ENCODE results near the gene PDXP. TPM values are rescaled to one million over a fixed set of nuclear protein-coding genes. Genes with fewer than 3 reads are reported as not detected.

PDXP gene
- total RNA-seq, 1 experiment from 2014 or later, result 24.5 TPM

DNA sequence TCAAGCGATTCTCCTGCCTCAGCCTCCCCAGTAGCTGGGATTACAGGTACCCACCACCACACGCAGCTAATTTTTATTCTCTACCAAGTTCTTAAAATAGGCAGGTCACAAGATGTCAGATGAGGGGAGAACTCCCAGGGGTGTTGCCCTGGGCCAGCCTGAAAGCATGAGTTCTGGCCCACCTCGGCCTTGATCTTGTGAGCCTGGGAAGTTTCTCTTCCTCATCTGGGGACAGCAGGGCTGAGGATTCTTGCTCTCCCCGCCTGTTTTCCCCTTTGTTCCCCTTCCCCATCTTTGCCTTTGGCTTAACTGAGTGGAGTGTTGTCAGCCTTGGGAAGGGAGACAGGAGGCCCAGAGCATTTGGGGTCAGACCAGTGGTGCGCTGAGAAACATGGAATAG is 3.5 kb downstream of the PDXP start:
- no peaks in the 10 kb centered on the region; the same call in 1 of the 2 replicates for H3K36me3 ChIP-seq (ENCODE audit: control insufficient read depth, insufficient read depth, low read length)
- no peak overlapping the region for H3K27ac Mint-ChIP-seq (ENCODE audit: unreplicated experiment)
- H3K4me3 Mint-ChIP-seq (ENCODE audit: unreplicated experiment), result no peak overlapping the region
- peaks cover 18% of the 10 kb centered on the region for H3K4me1 ChIP-seq
- ChIA-PET CTCF (interaction anchor here (0.5 to 1.4 kb wide), 6 partner anchors 9 to 1548 kb away, joined by 3 to 6 read pairs (median 6); no protein-coding TSS in a partner anchor), POLR2A (no interaction called here)
- no peak overlapping the region for H3K4me3 ChIP-seq (ENCODE audit: low read depth, low read length)
- TF ChIP-seq, protein P1, sequence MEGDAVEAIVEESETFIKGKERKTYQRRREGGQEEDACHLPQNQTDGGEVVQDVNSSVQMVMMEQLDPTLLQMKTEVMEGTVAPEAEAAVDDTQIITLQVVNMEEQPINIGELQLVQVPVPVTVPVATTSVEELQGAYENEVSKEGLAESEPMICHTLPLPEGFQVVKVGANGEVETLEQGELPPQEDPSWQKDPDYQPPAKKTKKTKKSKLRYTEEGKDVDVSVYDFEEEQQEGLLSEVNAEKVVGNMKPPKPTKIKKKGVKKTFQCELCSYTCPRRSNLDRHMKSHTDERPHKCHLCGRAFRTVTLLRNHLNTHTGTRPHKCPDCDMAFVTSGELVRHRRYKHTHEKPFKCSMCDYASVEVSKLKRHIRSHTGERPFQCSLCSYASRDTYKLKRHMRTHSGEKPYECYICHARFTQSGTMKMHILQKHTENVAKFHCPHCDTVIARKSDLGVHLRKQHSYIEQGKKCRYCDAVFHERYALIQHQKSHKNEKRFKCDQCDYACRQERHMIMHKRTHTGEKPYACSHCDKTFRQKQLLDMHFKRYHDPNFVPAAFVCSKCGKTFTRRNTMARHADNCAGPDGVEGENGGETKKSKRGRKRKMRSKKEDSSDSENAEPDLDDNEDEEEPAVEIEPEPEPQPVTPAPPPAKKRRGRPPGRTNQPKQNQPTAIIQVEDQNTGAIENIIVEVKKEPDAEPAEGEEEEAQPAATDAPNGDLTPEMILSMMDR (IDR thresholded peaks at IDR 0.05; ENCODE audit: insufficient read depth in 1 of 2, low read depth in 1 of 2, low read length in 1 of 2, severe bottlenecking in 1 of 2, unreplicated experiment in 1 of 2), result no peak
- BruUV-seq (replicated peaks), result no TSS peak
- intact Hi-C loops (cut with micrococcal nuclease; ENCODE audit: unreplicated experiment), result no loop called here
- no peak for DNase-seq
- H3K9me3 ChIP-seq, result no peaks in the 10 kb centered on the region
- no peaks in the 10 kb centered on the region for H3K9me3 Mint-ChIP-seq (ENCODE audit: unreplicated experiment)
- no peaks in the 10 kb centered on the region for H3K27me3 Mint-ChIP-seq (ENCODE audit: insufficient read depth, unreplicated experiment)
- H3K36me3 Mint-ChIP-seq (ENCODE audit: insufficient read depth, unreplicated experiment), result peaks cover 39% of the 10 kb centered on the region
- H3K4me1 Mint-ChIP-seq (ENCODE audit: low read depth, unreplicated experiment), result peaks cover 19% of the 10 kb centered on the region
- H3K27me3 ChIP-seq (replicated peaks; ENCODE audit: control insufficient read depth, insufficient read depth, low read length), result no peaks in the 10 kb centered on the region

DNA sequence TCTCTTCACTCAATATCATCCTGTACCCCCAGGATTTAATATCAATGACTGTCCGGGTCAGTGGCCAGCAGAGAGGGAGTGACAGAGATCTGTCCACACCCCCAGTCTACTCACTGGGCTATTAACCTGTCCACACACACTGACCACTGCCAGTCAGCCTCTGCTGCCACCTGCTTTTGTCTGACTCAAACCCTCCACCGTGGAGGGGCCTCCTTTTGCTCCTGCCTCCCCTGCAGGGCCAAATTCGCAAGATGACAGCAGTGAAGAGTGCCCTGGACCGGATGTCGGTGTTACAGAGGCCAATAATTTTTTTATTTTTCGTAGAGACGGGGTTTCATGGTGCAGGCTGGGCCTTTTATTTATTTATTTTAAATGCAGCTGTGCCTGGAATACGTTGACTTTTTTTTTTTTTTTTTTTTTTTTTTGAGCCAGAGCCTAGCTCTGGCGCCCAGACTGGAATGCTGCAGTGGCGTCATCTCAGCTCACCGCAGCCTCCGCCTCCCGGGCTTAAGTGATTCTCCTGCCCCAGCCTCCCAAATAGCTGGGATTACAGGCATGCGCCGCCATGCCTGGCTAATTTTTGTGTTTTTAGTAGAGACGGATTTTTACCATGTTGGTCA is 5.1 kb downstream of the PDXP start:
- TF ChIP-seq, protein P1 (IDR thresholded peaks at IDR 0.05; ENCODE audit: insufficient read depth in 1 of 2, low read depth in 1 of 2, low read length in 1 of 2, severe bottlenecking in 1 of 2, unreplicated experiment in 1 of 2), result no peak
- BruUV-seq (replicated peaks), result no TSS peak
- H3K4me3 Mint-ChIP-seq (ENCODE audit: unreplicated experiment), result no peak overlapping the region
- intact Hi-C loops (cut with micrococcal nuclease; ENCODE audit: unreplicated experiment), result no loop called here
- POLR2A ChIA-PET, result no interaction called here
- CTCF ChIA-PET, result interaction anchor here (0.7 to 1.1 kb wide), 2 partner anchors 20 to 347 kb away, joined by 3 read pairs; no protein-coding TSS in a partner anchor
- H3K27ac Mint-ChIP-seq (ENCODE audit: unreplicated experiment), result no peak overlapping the region
- H3K36me3 Mint-ChIP-seq (ENCODE audit: insufficient read depth, unreplicated experiment), result peaks cover 43% of the 10 kb centered on the region
- DNase-seq, result no peak
- no peak overlapping the region for H3K4me3 ChIP-seq (ENCODE audit: low read depth, low read length)
- H3K9me3 ChIP-seq, result no peaks in the 10 kb centered on the region
- no peaks in the 10 kb centered on the region; the same call in 1 of the 2 replicates for H3K36me3 ChIP-seq (ENCODE audit: control insufficient read depth, insufficient read depth, low read length)
- H3K9me3 Mint-ChIP-seq (ENCODE audit: unreplicated experiment), result no peaks in the 10 kb centered on the region
- no peaks in the 10 kb centered on the region for H3K27me3 Mint-ChIP-seq (ENCODE audit: insufficient read depth, unreplicated experiment)
- no peaks in the 10 kb centered on the region for H3K27me3 ChIP-seq (replicated peaks; ENCODE audit: control insufficient read depth, insufficient read depth, low read length)
- peaks cover 14% of the 10 kb centered on the region; the same call in 1 of the 2 replicates for H3K4me1 ChIP-seq
- H3K4me1 Mint-ChIP-seq (ENCODE audit: low read depth, unreplicated experiment), result peaks cover 14% of the 10 kb centered on the region

DNA sequence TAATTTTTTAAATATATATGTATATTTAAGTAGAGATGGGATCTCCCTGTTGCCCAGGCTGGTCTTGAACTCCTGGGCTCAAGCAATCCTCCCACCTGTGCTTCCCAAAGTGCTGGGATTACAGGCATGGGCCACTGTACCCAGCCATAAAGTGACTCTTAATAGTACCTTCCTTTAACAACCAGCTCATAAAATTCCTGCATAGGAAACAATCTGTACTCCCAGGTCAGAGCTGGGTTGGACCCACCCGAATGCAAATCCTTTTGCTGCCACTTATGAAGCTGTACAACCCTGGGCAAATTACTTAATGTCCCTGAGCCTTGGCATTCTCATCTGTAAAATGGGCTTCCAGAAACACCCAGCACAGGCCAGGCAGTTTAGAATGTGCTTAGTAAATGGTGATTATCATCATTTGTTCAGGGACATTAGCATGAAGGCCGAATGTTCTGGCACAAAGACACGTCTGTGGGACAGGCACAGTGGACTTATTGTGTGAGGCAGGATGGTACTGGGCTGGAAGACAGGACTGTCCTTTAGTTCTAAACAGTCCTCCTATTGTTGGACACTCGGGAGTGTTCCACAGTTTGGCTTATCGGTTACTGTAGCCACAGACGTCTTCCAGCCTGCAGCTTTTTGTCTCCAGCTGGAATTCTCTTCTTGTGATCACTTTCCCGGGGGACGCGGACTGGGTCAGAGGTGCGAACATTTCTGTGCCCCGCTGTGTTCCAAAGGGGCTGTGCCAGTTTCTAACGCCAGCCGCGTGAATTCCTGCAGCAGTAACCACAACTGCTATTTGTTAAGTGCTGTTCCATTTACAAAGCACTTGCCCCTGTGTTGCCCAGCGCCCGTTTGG is 6.0 kb downstream of the PDXP start:
- Mint-ChIP-seq H3K36me3 (ENCODE audit: insufficient read depth, unreplicated experiment) (peaks cover 47% of the 10 kb centered on the region), H3K4me3 (ENCODE audit: unreplicated experiment) (no peak overlapping the region), H3K27me3 (ENCODE audit: insufficient read depth, unreplicated experiment) (no peaks in the 10 kb centered on the region), H3K4me1 (ENCODE audit: low read depth, unreplicated experiment) (peaks cover 11% of the 10 kb centered on the region), H3K27ac (ENCODE audit: unreplicated experiment) (no peak overlapping the region), H3K9me3 (ENCODE audit: unreplicated experiment) (no peaks in the 10 kb centered on the region)
- POLR2A ChIA-PET, result no interaction called here
- Histone ChIP-seq H3K27me3 (replicated peaks; ENCODE audit: control insufficient read depth, insufficient read depth, low read length) (no peaks in the 10 kb centered on the region), H3K36me3 (ENCODE audit: control insufficient read depth, insufficient read depth, low read length) (no peaks in the 10 kb centered on the region; the same call in 1 of the 2 replicates), H3K9me3 (no peaks in the 10 kb centered on the region), H3K4me1 (peaks cover 14% of the 10 kb centered on the region; the same call in 1 of the 2 replicates), H3K4me3 (ENCODE audit: low read depth, low read length) (no peak overlapping the region)
- no TSS peak for BruUV-seq (replicated peaks)
- intact Hi-C loops (cut with micrococcal nuclease; ENCODE audit: unreplicated experiment), result no loop called here
- CTCF ChIA-PET, result interaction anchor here (0.7 to 1.1 kb wide), 2 partner anchors 21 to 348 kb away, joined by 3 read pairs; no protein-coding TSS in a partner anchor
- no peak for DNase-seq
- TF ChIP-seq, protein P1 (IDR thresholded peaks at IDR 0.05; ENCODE audit: insufficient read depth in 1 of 2, low read depth in 1 of 2, low read length in 1 of 2, severe bottlenecking in 1 of 2, unreplicated experiment in 1 of 2), result no peak
